CD4-positive, alpha-beta T cell treated with Interleukin-4 for 4 hours (primary cell): ENCODE results near the gene UCHL3.

Experiments
- DNase-seq: peaks from one replicate; pipeline ENCODE4 v3.0.0-alpha.2; 2020

Gene UCHL3

DNA sequence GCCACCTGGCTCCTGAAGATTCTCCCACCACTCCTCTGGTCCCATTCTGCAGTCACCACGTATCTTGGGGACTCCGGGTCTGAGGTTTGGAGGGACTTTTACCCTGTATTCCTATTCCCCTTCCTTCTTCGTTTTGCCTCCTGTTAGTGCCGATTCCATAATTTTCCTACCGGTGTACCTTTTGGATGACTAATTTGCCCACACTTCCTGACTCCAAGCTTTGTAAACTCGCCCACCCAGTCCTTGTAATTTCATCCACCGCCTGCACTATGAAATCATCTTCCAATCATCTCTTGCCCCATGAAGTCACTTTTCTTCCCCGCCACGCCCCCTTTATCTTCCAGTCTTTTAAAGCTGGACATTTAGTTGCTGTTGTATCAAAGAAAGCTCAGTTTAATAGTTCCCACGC is 572 bp downstream of the UCHL3 start:
- no peak for DNase-seq

GRCh38 chr13:75554464-75554863 is 4.9 kb downstream of the UCHL3 start:
- DNase-seq, result no peak

DNA sequence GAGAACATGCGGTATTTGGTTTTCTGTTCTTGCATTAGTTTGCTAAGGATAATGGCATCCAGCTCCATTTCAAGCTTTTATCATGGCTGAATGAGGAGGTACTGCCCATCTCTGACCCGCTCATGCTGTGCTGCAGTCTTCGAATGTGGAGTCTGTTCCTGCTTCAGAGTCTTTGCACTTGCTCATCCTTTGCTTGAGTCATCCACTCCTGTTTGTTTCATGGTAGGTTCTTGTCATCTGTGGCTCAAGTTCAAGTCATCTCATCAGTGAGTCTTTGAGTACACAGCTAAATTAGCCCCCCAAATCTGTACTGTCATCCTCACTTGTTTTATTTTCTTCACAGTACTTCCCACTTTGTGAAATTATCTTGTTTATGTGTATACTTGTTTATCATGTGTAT is 5.4 kb downstream of the UCHL3 start:
- no peak for DNase-seq

DNA sequence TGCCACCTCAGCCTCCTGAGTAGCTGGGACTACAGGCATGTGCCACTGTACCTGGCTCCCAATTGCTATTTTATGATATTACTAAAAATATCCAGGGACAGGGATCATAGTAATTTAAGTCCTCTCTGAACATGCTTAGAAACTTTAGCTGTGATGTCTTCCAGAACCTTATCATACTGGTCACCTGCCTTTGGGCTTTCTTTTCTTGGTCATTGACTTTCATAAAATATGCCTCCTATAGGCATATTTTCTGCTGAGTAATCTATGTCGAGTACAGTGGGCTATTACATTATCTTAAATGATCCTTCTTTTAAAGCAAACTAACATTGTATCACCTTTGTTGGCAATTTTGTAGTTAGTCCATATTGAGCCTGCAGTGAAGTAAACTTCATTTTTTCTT is 6.2 kb downstream of the UCHL3 start:
- no peak for DNase-seq

DNA sequence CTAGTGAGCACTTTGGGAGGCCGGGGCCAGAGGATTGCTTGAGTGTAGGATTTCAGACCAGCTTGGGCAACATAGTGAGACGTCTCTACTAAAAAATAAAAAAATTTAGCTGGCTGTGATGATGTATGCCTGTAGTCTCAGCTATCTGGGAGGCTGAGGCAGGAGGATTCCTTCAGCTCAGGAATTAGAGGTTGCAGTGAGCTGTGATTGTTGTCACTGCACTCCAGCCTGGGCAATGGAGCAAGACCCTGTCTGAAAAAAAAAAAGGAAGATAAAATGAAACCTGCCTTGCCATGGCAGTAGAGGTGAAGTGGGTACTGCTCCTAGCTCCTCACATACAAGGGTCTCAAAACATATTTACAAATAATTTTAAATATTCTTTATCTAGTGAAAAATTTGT is 7.4 kb downstream of the UCHL3 start:
- no peak for DNase-seq

- no peak for DNase-seq
These were observed 8.7 kb downstream of the UCHL3 start for GRCh38 chr13:75558145-75558840.

DNA sequence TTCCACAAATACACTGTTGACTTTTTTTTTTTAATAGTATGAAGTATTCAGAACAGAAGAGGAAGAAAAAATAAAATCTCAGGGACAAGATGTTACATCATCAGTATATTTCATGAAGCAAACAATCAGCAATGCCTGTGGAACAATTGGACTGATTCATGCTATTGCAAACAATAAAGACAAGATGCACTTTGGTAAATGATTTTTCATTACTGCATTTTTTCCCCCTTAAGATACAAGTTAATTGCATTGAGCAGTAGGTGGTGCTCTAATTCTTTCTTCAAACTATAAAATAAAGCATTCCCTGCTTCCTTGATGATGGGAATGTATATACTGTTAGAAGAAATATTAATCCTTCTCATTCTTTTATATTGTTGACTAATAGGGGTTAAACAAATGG is 17.1 kb downstream of the UCHL3 start:
- DNase-seq, result no peak

DNA sequence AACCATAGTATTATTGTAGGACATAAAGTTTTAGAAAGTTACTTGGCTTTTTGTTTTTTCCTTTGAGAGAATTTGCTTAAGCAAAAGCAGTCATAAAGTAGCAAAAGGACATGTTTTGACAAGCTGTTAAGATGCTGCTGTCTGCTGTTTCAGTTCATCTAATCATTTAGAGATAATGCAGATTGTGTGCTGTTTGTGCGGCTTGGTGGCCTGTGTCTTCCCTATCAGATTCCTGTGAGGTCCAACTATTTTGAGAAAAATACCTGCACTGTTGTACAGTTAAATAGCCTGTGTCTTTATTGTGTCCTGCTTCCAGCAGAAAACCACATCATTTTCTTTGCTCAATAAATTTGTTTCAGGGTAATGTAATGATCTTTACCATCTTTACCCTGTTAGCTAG is 20.0 kb downstream of the UCHL3 start:
- no peak for DNase-seq

DNA sequence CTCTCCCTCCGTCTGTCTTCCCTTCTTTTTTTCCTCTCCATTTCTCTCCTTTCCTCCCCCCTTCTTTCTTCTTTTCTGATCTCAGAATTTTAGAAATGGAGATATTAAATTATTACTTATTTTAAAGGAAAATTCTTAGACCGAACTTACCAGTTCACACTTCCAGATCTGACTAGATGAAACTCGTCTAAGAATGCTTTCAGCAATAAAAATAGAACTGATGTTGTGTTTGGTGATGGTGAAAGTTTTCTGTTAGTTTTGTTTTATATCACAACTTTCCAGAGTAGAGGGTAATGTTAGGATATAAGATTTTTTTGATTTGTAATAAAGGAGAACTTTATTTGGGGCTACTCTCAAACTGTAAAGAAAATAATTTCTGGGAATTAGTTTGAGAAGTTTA is 29.9 kb downstream of the UCHL3 start:
- no peak for DNase-seq

GRCh38 chr13:75581874-75582640 is 32.5 kb downstream of the UCHL3 start:
- no peak for DNase-seq

GRCh38 chr13:75583091-75583490 is 33.5 kb downstream of the UCHL3 start:
- no peak for DNase-seq

DNA sequence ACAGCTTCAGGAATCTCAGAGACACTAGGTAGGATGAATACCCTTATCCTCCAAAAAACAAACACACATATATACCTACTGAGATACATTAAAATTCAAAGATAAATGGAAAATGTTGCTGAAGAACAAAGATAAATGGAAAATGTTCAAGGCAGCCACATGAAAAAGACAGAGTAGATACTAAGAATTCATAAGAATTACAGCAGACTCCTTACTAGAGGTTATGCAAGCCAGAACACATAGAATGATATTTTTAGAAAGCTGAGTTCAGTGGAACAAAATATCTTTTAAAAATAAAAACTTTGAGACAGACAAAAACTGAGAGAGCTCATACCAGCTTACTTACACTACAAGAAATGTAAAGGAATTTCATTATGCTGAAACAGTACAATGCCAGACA is 35.6 kb downstream of the UCHL3 start:
- no peak for DNase-seq

DNA sequence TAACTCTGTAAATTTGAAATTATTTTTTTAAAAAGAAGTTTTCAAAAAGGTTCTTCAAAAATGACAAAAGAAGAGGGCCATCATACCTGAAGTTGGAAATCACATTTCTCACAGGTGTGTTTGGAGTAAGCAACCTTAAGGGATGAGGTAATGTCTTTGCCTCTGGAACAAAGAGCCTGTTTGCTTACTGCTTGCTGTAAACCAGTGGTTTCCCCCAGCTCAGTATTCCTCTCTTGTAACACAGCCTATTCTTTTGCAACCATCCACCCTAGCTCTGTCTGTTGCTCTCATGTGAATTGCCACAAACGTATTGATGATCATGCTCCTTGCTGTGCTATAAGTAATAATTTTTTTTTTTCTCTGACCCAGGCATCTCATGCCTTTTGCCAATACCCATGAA is 38.1 kb downstream of the UCHL3 start:
- no peak for DNase-seq

GRCh38 chr13:75596657-75597182 is 47.1 kb downstream of the UCHL3 start:
- no peak for DNase-seq

GRCh38 chr13:75600371-75600770 is 50.8 kb downstream of the UCHL3 start:
- DNase-seq, result no peak

DNA sequence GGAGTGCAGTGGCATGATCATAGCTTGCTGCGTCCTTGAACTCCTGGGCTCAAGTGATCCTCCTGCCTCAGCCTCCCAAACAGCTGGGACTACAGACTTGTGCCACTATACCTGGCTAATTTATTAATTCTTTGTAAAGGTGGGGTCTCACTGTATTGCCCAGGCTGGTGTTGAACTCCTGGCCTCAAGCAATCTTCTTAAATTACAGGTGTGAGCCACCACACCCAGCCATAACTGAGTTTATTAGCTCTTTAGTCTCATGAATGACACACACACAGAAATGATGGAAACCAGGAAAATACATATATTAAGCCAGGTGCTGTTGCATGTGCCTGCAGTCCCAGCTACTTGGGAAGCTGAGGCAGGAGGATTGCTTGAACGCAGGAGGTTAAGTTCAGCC is 53.4 kb downstream of the UCHL3 start:
- no peak for DNase-seq

GRCh38 chr13:75607447-75607846 is 57.9 kb downstream of the UCHL3 start:
- no peak for DNase-seq

- no peak for DNase-seq
These were observed 60.9 kb downstream of the UCHL3 start for GRCh38 chr13:75610466-75610865.

DNA sequence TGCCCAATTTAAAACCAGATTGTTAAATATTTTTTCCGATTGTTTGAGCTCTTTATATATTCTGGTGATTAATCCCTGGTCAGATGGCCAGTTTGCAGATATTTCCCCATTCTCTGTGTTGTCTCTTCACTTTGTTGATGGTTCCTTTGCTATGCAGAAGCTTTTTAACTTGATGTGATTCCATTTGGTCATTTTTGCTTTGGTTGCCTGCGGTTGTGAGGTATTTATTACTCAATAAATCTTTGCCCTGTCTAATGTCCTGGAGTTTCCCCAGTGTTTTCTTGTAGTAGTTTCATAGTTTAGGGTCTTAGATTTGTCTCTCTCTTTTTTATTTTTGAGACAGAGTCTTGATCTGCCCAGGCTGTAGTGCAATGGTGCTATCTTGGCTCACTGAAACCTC is 62.8 kb downstream of the UCHL3 start:
- DNase-seq, result no peak

DNA sequence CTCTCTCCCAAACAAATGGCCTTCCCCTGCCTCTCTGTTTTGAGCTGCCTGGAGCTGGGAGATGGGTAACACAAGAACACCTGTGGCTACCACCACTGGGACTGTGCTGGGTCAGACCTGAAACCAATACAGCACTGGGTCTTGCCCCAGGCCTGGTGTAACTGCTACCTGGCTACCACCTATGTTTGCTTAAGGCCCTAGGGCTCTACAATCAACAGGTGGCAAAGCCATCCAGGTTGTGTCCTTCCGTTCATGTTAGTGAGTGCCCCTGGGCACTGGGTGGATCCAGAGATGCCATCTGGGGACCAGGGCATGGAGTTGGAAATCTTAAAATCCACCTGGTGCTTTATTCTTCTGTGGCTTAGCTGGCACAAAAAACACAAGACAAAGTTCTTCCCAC is 67.6 kb downstream of the UCHL3 start:
- DNase-seq, result no peak

DNA sequence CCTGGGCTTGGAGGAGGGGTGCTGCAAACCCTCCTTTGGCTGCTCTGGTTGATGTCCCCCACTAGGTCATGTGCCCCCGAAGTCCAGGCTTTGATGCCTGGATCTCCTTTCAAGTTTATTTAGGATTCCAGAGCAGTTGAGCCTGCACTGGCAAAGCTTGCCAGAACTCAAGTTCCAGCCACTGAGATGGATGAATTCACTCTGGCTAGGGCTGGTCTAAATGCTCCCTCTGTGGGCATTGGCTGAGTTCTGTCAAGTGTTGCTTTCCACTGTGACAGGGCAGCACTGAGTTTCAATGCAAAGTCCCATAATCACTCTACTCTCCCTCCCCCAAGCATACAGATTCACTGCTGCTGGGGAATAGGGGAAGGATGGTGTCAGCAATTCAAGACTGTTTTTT is 68.7 kb downstream of the UCHL3 start:
- no peak for DNase-seq

- DNase-seq, result no peak
These were observed 70.4 kb downstream of the UCHL3 start for GRCh38 chr13:75620020-75620419.

GRCh38 chr13:75621147-75621546 is 71.6 kb downstream of the UCHL3 start:
- DNase-seq, result no peak

- no peak for DNase-seq
These were observed 79.2 kb downstream of the UCHL3 start for GRCh38 chr13:75628801-75629200.

GRCh38 chr13:75633285-75633684 is 83.7 kb downstream of the UCHL3 start:
- DNase-seq, result no peak
